BJ (cell line): ENCODE results near the gene DYRK1A. TPM values are rescaled to one million over a fixed set of nuclear protein-coding genes. Genes with fewer than 3 reads are reported as not detected.

Experiments used
- CTCF ChIA-PET: fragments of 350-600 bp; formaldehyde crosslinking; extraction: SDS; loops from one replicate; lab custom pipeline; 2021; ENCODE audit warnings: antibody characterized with exemption, inconsistent platforms; lab: Yijun Ruan, JAX
- POLR2A ChIA-PET: fragments of 300-600 bp; sonication (Branson Sonifier 250); formaldehyde crosslinking; extraction: SDS; loops from one replicate; lab custom pipeline; 2021; ENCODE audit warnings: antibody characterized with exemption; lab: Charles Lee
- DNase-seq: peaks from one replicate; pipeline ENCODE4 v3.0.0-alpha.2; 2011; ENCODE audit warnings: low read depth
- H3K27me3 ChIP-seq: 2 replicates; pipeline ENCODE4 v1.6.0; 2011; ENCODE audit warnings: low read length; ENCODE audit not compliant: control insufficient read depth, insufficient read depth
- H3K36me3 ChIP-seq: 2 replicates; pipeline ENCODE4 v1.5.1; 2011; ENCODE audit warnings: low read length; ENCODE audit not compliant: control insufficient read depth, insufficient read depth
- H3K4me3 ChIP-seq: 2 replicates; pipeline ENCODE4 v1.5.1; 2011; ENCODE audit warnings: low read depth, mild to moderate bottlenecking, control low read depth, low read length
- polyA plus RNA-seq: library from polyadenylated mRNA; depleted of rRNA; stranded (reverse); fragments of >200 nt; gene quantifications from 2 replicates; pipeline ENCODE4 v1.2.3, GENCODE V29; 2011
- TF ChIP-seq, protein P1 (sequence below): IDR thresholded peaks from 2 replicates; pipeline ENCODE4 v1.5.1; 2011; ENCODE audit warnings: low read depth, mild to moderate bottlenecking, control low read depth, inconsistent platforms, low read length, moderate library complexity; ENCODE audit not compliant: insufficient read depth

The DYRK1A gene
- polyA plus RNA-seq, 1 experiment, result 55.9 TPM

DNA sequence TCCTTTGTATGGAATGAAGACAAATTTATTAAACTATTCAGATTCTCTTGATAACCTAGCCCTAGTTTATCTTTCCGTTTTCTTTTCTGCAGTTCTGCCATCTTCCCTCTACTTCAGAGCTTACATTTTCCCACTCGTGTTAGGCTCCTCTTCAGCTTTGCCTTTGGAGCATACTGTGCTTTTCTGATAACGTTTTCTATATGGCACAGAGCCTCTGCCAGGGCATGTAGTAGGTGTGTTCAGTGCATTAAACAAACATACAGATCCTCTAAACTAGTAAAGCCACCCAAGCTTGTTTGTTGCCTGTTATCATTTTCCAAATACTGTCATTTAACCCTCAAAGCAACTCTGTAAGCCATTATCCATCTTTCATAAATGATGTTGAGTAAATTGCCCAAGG is 25.1 kb downstream of the DYRK1A start:
- CTCF ChIA-PET, result interaction anchor here (0.8 to 0.9 kb wide), 2 partner anchors 10 kb away, joined by 3 read pairs; no protein-coding TSS in a partner anchor
- Histone ChIP-seq H3K4me3 (no peak overlapping the region), H3K27me3 (no peaks in the 10 kb centered on the region), H3K36me3 (no peaks in the 10 kb centered on the region; the same call in 1 of the 2 replicates)
- DNase-seq, result no peak
- TF ChIP-seq, protein P1, sequence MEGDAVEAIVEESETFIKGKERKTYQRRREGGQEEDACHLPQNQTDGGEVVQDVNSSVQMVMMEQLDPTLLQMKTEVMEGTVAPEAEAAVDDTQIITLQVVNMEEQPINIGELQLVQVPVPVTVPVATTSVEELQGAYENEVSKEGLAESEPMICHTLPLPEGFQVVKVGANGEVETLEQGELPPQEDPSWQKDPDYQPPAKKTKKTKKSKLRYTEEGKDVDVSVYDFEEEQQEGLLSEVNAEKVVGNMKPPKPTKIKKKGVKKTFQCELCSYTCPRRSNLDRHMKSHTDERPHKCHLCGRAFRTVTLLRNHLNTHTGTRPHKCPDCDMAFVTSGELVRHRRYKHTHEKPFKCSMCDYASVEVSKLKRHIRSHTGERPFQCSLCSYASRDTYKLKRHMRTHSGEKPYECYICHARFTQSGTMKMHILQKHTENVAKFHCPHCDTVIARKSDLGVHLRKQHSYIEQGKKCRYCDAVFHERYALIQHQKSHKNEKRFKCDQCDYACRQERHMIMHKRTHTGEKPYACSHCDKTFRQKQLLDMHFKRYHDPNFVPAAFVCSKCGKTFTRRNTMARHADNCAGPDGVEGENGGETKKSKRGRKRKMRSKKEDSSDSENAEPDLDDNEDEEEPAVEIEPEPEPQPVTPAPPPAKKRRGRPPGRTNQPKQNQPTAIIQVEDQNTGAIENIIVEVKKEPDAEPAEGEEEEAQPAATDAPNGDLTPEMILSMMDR, result no peak
- POLR2A ChIA-PET, result no interaction called here

DNA sequence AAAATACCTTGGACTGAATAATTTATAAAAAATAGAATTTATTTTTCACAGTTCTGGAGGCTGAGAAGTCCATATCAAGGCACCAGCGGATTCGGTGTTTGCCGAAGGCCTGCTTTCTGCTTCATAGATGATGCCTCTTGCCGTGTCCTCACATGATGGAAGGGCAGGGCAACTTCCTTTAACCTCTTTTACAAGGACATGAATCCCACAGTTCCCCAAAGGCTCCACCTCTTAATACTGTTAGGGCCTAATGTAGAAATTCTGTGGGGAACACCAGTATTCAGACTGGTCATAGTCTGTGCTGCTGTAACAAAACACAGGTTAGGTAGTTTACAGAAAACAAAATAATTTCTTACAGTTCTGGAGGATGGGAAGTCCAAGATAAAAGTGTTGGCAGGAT is 25.9 kb downstream of the DYRK1A start:
- Histone ChIP-seq H3K4me3 (no peak overlapping the region), H3K27me3 (no peaks in the 10 kb centered on the region), H3K36me3 (no peaks in the 10 kb centered on the region; the same call in 1 of the 2 replicates)
- ChIA-PET CTCF (interaction anchor here (0.9 kb wide), 1 partner anchor 11 kb away, joined by 3 read pairs; no protein-coding TSS in a partner anchor), POLR2A (no interaction called here)
- no peak for DNase-seq
- TF ChIP-seq, protein P1, result no peak

DNA sequence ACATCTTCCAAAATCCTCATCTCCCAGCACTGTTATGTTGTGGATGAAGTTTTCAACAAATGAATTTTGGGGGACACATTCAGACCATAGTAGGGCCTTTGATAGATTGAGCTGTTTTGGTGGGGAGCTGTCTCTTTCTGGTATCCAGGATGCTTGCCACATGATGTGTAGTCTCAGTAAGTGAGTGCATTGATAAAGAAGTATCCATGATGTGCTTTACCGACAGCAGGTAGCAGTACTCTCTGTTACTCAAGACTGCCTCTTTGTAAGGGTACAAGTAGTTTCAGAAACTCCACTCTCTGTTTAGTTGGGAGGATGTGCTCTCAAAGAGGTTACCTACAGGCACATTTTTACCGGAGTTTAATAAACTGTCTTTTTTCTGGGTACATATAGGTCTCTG is 26.5 kb downstream of the DYRK1A start:
- Histone ChIP-seq H3K27me3 (no peaks in the 10 kb centered on the region), H3K36me3 (no peaks in the 10 kb centered on the region; the same call in 1 of the 2 replicates), H3K4me3 (no peak overlapping the region)
- ChIA-PET CTCF (no interaction called here), POLR2A (no interaction called here)
- TF ChIP-seq, protein P1, result no peak
- DNase-seq, result no peak

DNA sequence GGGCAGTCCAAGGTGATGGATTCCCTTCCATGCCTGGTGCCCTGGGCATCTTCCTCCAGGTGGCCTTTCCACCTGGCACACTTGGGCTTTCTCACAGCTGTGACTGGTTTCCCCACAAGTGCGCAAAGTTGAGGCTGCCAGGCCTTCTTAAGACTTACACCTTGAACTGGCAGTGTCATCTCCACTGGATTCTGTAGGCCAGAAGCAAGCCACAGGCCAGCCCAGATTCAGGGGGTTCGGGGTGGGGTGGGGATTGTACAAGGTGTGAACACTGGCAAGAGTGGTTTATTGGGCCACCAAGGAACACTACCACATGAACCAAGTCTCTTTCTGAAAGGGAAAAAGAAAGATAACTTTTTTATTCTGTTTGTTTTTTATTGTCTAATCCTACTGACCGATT is 27.2 kb downstream of the DYRK1A start:
- TF ChIP-seq, protein P1, result no peak
- H3K4me3 ChIP-seq, result no peak overlapping the region
- ChIA-PET POLR2A (no interaction called here), CTCF (no interaction called here)
- H3K27me3 ChIP-seq, result no peaks in the 10 kb centered on the region
- no peak for DNase-seq
- no peaks in the 10 kb centered on the region; the same call in 1 of the 2 replicates for H3K36me3 ChIP-seq

DNA sequence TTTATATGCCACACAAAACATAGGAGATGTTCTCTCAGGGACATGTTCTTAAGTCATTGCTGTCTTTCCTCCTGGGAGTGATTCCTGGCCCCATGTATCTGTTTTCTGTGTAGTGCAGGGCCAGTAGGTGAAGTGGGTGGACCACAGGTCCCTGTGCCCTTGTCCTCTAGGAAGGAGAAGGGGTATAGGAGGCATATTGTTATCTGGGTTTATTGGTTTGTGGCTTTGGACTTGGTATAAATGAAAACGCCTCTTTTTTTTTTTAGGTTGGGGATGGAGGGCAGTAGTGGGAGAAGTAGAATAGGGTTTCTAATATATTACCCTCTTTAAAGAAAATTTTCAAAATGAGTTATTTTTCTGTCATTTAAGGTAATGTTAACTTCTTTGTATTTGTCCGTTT is 29.4 kb downstream of the DYRK1A start:
- Histone ChIP-seq H3K36me3 (no peaks in the 10 kb centered on the region; the same call in 1 of the 2 replicates), H3K4me3 (no peak overlapping the region), H3K27me3 (no peaks in the 10 kb centered on the region)
- TF ChIP-seq, protein P1, result no peak
- CTCF ChIA-PET, result no interaction called here
- DNase-seq, result no peak
- POLR2A ChIA-PET, result no interaction called here
